HG02642 (cell line): ENCODE results near the gene PSG6.
"Not testable (repeated sequence)": the region's sequence is repeated elsewhere in the genome, so short reads cannot be mapped to it uniquely, and the experiment has no call there.

Experiments
- ATAC-seq: cut with Tn5 transposase; IDR thresholded peaks from one replicate; pipeline ENCODE4 v1.9.1; 2021; ENCODE audit warnings: mild to moderate bottlenecking; ENCODE audit not compliant: unreplicated experiment, poor library complexity

The PSG6 gene

DNA sequence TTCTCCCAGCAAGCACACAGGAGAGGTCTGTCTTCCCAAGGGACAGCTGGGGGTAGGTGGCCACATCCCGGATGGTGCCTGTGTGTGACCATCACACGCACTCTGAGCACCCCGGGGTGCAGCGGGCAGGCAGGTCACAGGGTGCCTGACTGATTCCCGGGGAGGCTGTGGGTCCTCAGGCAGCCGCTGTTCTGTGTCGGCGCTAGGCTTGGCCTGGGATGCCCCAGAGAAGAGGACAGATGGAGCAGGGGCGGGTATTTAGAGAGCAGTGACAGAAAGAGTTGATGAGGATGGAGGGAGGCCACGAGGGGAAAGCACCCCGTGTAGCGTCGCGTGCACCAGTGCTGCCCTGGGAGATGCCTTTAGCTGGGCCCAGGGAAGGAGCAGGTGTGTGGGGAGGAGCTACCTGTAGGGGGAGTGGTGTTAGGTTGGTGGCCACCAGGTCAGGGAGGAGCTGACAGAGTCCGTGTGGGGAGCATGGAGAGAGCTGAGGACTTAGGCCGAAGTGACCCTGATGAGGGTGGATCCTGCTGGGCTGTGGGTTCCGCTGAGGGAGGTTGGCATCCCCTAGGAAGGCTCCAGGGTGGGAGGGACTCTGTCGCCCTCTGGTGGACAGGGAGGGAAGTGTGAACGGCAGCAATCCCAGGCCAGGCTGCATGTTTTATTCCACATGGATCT lies 60.7 kb downstream of the PSG6 start:
- ATAC-seq = not testable (repeated sequence)

DNA sequence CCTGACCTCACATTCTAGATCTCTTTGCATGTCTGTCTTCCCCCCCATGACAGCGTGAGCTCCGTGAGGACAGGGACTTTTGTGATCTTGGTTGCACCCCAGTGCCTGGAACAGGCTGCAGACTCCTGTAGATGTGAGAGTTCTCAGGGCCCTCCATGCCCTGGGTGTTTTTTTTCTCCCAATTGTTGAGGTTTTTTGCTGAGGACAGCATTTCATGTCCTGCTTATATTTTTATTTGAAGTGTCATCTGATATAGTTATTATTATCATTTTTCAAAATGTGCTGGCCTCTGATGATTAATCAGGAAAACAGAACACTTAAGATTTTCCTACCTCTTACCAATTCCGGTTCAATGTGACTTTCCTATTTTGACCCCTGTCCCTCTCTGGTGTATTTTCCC lies 62.9 kb downstream of the PSG6 start:
- not testable (repeated sequence) for ATAC-seq

DNA sequence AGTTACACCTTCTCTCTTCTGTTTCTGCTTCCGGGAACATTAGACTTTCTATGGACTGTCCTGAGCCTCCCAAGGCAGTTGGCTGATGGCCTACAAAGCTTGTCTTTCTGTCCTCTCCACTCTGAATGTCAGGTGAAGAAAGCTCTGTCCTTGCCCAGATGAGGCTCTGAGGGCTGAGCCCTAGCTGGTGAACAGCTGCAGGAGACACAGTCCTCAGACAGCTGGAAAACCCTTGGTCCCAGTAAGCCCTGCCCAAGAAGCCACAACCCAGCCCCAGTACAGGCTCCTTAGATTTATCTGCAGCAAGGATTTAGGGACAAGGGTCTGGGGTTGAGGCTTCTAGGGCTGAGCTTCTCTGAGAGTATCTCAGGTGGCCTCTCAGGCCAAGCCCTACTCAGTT lies 64.5 kb downstream of the PSG6 start:
- ATAC-seq = not testable (repeated sequence)

DNA sequence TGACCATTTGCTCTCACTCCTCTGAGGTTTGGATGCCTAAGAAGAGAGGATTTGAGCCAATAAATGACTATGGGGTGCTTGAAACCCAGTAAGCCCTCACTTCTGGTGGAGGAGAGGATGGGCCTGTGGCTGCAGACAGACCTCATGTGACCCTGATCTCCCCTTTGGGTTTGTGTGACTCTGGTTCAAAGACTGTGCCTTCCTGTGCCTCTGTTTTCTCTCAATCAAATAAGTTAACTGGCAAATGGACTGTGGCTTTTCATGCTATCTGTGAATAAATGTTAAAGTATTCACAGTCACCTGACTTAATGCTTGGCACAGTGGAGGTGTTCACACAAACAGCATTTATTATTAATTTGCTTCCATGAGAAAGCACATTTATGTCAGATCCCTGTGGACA lies 64.9 kb downstream of the PSG6 start:
- not testable (repeated sequence) for ATAC-seq
